ENCODE results near the gene CLSTN2. TPM values are rescaled to one million over a fixed set of nuclear protein-coding genes. Genes with fewer than 3 reads are reported as not detected.

The CLSTN2 gene
- total RNA-seq, 1 donor from 2014 or later, result 3.9 TPM

DNA sequence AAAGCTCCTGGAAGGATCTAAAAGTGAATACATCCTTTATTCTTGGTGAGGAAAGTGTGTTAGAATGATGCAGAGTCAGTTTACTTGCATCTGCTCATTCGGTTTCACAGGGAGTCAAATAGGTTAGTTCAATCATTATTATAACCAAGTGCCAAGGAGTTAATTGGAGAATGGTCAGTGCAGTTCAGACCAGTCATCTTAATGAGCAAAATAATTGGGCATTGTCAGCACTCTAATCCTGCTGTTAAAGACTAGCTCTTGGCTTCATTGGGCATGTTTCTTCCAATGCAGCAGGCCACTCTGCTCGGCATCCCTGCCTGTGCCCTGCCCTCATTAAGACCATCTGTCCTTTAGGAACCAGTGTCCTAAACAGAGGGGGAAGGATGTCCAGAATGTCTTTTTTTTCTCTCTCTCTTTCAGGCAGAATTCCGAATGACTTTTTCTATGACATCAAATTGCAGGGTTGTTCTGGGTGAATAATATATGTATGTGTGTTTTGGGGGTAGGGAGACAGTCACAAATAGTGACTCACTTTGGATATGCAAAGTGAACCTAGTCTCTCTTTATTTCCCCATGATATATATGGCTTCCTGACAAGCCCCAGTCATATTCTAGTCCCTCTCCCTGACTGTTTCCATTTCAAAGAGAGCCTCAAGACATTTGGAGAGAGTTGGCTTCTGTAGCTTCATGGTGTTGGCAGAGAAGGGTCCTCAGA lies 537.5 kb downstream of the CLSTN2 start:
- intact Hi-C loops (cut with DNase I), result no loop called here
- DNase-seq (ENCODE audit: low spot score), result no peak

- DNase-seq (ENCODE audit: low spot score), result no peak
- intact Hi-C loops (cut with DNase I), result no loop called here
Observed at GRCh38 chr3:140487566-140487965, 552.6 kb downstream of the CLSTN2 start.

GRCh38 chr3:140493271-140493670 lies 558.3 kb downstream of the CLSTN2 start:
- intact Hi-C loops (cut with DNase I), result loop anchor here (10.0 kb wide), 1 partner anchor 218 kb away; no protein-coding TSS in a partner anchor
- DNase-seq (ENCODE audit: low spot score), result no peak

GRCh38 chr3:140494970-140495369 lies 560.0 kb downstream of the CLSTN2 start:
- DNase-seq (ENCODE audit: low spot score), result no peak
- intact Hi-C loops (cut with DNase I), result loop anchor here (10.0 kb wide), 1 partner anchor 220 kb away; no protein-coding TSS in a partner anchor

DNA sequence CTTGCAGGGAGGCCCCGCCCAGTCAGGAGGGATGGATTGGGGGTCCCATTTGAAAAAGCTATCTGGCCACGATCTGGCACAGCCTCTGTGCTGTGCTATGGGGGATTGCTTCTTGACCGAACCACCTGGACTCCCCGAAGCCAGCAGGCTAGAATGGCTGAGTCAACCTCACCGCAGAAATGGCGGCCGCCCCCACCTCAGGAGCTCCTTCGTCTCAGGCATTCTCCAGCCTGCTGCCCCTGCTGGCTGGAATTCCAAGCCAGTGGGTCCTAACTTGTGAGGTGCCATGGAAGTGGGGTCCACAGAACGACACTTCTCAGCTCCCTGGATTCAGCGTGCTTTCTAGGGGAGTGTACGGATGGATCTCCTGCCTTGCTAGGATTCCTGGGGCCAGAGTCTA lies 562.3 kb downstream of the CLSTN2 start:
- no peak for DNase-seq (ENCODE audit: low spot score)
- intact Hi-C loops (cut with DNase I), result loop anchor here (10.0 kb wide), 1 partner anchor 223 kb away; no protein-coding TSS in a partner anchor

GRCh38 chr3:140499114-140499757 lies 564.3 kb downstream of the CLSTN2 start:
- DNase-seq (ENCODE audit: low spot score), result no peak
- intact Hi-C loops (cut with DNase I), result loop anchor here (10.0 kb wide), 1 partner anchor 224 kb away; no protein-coding TSS in a partner anchor

GRCh38 chr3:140500473-140500872 lies 565.5 kb downstream of the CLSTN2 start:
- intact Hi-C loops (cut with DNase I), result no loop called here

GRCh38 chr3:140501061-140501769 lies 566.2 kb downstream of the CLSTN2 start:
- intact Hi-C loops (cut with DNase I), result no loop called here
- no peak for DNase-seq (ENCODE audit: low spot score)

More at GRCh38 chr3:140500473-140500872, 565.5 kb downstream of the CLSTN2 start:
- DNase-seq (ENCODE audit: low spot score), result no peak

GRCh38 chr3:140501770-140502364 lies 566.9 kb downstream of the CLSTN2 start:
- intact Hi-C loops (cut with DNase I), result no loop called here
- no peak for DNase-seq (ENCODE audit: low spot score)

DNA sequence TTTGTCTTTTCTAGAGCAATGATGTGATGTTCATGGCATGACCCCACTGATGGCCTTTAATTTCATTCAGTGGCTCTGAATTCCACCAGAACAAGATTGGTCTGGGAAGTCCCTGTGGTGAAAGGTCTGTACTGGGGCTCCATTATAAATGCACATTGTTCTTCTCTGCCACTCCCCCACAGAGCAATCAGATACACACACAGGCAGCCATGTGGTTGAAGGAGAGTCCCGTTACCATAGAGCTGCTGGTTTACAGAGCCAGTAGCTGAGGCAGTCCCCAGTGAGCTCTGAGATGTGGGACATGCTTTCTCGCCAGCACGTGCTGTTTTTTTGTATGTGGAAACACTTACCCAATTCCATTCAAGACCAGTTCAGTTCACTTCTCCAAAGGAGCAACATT lies 570.2 kb downstream of the CLSTN2 start:
- no peak for DNase-seq (ENCODE audit: low spot score)

DNA sequence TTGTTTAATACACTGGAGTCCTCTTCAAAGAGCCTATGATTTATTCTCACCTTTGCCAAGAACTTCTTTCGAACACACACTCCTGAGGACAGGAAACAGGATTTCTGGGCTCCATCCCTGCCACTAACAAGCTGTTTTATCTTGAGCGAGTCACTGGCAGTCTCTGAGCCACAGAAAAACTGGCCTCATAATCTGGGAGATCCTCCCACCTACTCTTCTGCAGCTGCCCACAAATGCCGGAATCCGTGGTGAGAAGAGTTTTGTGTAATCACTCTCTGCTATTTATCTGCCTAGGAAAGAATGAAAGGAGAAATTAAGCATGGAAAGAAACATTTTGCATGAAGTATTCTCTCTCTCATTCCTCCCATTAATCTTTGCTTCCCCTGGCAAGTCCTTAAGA lies 570.9 kb downstream of the CLSTN2 start:
- intact Hi-C loops (cut with DNase I), result no loop called here
- DNase-seq (ENCODE audit: low spot score), result no peak

More for the DNA sequence above, 570.2 kb downstream of the CLSTN2 start:
- intact Hi-C loops (cut with DNase I), result no loop called here

GRCh38 chr3:140508550-140508949 lies 573.6 kb downstream of the CLSTN2 start:
- intact Hi-C loops (cut with DNase I), result no loop called here
- no peak for DNase-seq (ENCODE audit: low spot score)

DNA sequence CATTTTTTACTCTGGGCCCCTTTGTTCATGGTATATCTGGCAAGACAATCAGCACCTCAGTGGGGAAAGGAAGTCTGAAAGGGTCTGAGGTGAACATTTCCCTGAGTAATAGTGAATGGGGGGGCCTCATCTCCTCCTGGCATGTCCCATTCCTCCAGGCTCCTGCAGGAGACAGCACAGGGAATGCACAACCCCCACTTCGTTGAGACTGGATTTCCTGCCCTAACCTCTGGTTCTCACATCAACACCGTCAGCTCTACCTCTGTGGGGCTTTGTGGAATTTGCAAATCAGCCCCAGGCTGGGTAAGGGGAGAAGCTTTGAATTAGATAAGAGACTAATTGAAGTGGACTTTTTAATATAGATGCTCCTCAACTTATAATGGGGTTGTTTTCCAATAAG lies 574.5 kb downstream of the CLSTN2 start:
- intact Hi-C loops (cut with DNase I), result no loop called here
- DNase-seq (ENCODE audit: low spot score), result no peak

- no peak for DNase-seq (ENCODE audit: low spot score)
- intact Hi-C loops (cut with DNase I), result no loop called here
Observed at GRCh38 chr3:140510303-140510861, 575.4 kb downstream of the CLSTN2 start.

DNA sequence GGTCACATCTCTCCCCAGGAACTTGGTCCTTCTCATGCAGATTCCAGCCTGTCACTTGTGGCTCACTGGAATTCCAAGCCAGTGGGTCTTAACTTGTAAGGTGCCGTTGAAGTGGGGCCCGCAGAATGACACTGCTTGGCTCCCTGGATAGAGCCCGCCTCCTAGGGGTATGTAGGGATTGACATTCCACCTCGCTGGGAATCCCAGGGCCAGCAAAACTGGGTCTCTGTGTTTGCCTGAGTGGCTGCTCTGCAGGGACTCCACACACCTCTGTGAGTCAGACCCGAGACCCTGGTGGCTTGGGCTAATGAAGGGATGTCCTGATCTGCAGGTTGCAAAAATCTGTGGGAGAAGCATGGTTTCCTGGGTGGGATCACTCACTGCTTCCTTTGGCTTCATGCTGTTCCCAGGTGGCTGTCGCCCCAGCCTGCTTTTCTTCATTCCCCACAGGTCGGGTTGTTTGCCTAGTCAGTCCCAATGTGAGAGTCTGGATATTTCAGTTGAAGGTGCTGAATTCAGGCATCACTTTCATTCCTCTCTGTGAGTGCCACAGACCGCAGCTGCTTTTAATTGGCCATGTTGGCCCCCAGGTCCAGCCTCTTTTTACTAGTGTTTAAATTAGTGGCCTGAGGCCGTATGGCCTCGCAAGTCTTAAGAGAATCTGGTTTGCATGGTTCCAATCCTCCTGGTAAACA lies 586.9 kb downstream of the CLSTN2 start:
- DNase-seq (ENCODE audit: low spot score), result no peak
- intact Hi-C loops (cut with DNase I), result no loop called here

GRCh38 chr3:140522653-140523380 lies 587.8 kb downstream of the CLSTN2 start:
- intact Hi-C loops (cut with DNase I), result no loop called here
- no peak for DNase-seq (ENCODE audit: low spot score)

- no peak for DNase-seq (ENCODE audit: low spot score)
- intact Hi-C loops (cut with DNase I), result no loop called here
Observed at GRCh38 chr3:140523600-140523999, 588.6 kb downstream of the CLSTN2 start.

GRCh38 chr3:140527156-140527555 lies 592.2 kb downstream of the CLSTN2 start:
- DNase-seq (ENCODE audit: low spot score), result no peak
- intact Hi-C loops (cut with DNase I), result no loop called here
